Activated naive CD4-positive, alpha-beta T cell treated with Interleukin-2 at 50 U/mL for 16 hours (primary cell): ENCODE data around the gene C1orf21.

Experiments used
- DNase-seq: peaks from one replicate; pipeline ENCODE4 v3.0.0-alpha.2; 2020

Gene C1orf21

DNA sequence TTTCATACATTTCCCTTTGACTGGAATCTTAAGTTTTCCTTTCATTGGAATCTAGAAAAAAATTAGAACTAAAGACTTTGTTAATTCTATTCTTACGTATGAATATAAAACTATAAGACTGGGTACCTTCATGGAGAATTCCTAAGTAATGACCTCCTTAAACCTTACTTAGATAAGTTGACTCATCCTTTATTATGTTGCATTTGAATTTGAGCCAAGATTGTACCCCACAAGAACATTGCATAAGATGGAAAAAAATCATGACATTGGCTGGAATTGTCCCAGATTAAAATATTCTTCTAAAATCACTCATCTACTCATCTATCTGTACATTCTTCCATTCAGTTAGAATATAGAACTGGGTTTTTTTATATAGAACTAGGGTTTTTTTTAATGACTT is 137.4 kb downstream of the C1orf21 start:
- no peak for DNase-seq

DNA sequence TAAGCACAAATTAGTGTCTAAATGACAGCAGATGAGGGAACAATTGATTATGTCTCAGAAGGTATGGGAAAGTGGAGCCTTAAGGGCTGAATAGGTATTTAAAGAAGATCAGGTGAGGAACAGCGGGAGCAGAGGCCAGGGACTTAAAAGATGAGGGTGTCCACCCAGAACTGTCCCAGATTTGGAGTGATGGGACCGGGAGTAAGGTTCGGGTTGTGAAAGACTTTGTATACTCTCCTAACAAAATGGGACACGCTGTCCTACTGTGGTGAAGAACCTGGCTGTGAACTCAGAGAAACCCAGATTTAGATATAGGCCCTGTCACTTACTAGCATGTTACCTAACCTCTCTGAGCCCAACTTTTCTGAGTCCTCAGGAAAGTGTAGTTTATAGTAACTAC is 140.6 kb downstream of the C1orf21 start:
- no peak for DNase-seq

DNA sequence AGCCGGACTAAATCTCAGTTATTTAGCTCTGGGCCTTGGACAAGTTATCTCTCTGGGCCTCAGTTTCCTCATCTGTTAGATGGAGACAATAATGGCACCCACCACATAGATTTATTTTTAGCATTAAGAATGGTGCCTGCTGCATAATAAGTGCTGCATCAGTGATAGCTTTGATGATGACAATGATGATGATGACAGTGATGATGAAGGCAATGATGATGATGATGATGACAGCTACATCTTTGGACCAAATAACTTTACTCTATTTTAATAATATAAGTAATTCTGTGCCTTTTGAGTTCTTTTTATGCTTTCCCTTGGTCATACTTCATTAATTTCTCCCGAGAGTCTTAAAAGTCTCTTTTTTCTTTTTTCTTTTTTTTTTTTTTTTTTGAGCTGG is 143.4 kb downstream of the C1orf21 start:
- no peak for DNase-seq

DNA sequence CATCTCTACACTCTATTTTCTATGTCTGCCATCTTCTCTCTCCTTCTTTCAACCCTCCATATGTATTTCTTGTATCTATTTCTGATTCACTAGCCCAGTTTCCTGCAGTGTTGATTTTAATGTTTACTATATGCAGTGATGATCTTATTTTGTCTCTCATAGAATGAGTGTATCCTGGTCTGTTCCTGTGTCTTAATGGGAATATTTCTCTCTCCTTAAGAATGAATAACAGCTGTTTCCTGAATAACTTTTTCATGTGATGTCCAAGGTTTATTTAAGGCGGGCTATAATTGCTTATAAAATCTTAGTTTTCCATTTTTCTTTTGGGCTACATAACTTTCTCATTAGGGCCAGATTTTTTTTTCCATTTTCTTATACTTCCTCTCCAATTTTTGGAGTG is 144.5 kb downstream of the C1orf21 start:
- DNase-seq: no peak

DNA sequence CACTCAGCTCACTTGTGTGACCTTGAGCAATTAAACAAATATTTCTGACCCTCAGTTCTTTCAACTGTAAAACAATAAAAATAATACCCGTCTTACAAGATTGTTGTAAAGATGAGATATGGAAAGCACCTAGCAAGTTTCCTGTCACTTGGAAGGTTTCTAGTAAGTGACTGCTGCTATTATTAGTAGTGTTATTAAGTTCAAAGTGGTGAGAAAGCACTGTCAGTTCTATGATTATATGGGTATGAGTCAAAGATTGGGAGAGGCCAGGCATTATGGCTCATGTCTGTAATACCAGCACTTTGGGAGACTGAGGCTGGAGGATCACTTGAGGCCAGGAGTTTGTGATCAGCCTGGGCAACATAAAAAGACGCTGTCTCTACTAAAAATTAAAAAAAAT is 145.4 kb downstream of the C1orf21 start:
- DNase-seq: no peak

DNA sequence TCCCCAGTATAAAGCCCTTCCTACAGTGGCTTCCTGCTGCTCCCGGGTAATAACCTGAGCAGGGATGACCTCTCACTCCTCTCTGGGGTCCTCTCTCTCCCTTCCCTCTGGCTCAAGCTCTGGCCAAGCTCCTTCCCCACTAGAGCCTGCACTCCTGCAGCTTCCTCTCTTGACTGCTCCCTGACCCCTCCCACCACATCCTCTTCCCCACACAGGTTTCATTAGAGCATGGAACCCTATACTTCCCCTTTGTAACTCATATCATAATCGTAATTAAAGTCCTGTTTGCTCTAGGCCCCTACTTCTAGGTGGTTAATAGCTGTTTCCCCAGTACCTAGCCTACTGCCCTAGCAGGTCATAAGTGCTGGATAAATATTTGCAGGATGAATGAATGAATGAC is 146.2 kb downstream of the C1orf21 start:
- DNase-seq: no peak

DNA sequence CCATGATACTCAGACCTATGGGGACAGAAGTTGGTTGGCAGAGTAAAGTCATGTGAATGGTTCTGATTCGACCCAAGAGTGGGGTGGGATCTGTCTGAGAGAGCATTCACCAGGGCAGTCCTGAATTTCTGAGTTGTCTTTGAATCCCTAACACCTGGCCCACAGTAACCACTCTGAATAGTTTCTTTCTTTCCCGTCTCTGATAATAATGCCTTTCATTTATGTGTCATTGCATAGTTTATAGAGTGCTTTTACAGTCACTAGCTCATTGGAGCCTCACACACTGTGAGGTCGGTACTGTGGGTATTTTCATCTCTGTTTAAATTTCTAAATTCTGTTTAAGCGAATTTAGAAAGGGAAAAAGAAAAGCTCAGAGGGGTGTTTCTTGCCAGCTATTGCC is 147.1 kb downstream of the C1orf21 start:
- DNase-seq: no peak

DNA sequence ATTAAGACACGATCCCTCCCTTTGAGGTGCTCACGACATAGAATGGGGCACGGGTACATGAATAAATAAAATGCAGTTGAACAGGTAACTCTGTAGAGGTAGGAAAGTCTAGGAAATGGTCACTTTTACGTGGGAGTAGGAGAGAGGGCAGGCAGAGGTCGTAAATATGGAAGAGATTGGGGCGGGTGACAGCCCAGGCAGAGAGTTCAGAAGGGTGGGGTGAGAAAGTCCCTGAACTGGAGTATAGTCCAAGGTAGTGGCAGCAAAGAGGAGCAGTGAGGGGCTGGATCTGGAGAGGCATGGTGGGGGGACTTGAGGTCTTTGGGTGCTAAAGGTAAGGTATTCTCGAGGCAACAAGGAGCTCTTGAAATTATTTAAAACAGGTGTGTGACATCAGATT is 147.9 kb downstream of the C1orf21 start:
- DNase-seq: no peak

DNA sequence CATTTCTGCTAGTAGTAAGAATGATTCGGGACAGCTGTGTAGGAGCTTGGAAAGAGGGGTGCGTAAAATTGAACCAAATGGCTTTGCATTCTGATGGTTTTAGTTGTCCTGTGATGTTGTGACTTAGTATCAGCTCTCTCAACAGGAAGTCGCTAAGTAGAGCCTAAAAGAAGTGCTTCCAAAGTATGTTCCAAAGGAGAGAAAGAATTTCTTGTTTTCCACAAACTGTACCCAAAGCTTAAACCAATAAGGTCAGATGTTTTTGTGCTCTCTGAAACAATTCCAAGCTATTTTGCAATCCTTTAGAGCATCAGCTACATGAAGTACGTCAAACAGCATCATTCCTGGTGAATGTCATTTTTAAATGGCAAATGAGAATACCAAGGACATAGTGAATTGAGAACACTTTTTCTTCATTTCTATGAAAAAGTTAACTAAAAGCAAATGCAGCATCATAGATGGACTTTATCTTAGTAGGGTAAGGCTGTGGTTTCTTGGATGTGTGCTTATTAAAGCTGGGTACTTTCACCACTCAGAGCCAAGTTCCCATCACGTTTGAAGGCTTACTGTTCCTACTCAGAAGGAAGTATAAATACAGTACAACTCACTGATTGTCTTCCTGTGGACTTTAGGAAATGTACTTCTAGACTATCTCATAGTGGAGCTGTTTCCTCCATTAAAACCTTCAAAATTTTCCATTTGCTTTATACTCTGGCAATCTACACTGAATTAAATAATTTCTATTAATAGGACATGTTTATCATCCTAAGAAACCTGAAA is 148.6 kb downstream of the C1orf21 start:
- DNase-seq: no peak

DNA sequence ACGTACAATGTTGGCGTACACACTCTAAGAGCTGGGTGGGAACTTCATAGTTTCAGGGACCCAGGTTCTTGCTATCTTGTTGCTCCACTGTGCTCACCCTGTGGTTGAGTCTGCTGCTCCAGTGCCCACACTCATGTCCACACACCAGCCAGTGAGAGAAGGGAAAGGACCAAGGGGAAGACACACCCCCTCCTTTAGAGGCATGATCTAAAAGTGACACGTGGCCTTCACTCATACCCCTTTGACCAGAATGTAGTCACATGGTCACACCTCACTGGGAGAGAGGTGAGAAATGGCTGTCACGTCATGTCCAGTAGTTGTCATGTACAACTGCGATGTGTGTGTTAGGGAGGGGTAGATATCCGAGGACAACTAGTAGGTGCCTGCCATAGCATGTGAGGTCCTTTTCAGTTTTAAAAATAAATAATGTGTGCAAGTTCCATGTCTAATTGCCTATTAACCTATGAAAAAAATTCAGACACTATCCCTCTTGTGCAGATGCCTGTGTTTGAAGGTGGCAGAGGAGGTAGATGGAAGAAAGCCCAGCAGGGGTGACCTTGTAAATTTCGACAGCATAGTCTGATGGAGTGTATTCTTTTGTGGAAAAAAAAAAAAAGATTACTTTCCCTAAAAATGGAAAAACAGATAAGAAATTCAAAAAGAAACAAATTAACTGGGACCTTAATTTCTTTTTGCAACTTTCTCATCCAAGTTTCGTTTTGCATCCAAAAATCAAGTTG is 149.6 kb downstream of the C1orf21 start:
- DNase-seq: no peak

DNA sequence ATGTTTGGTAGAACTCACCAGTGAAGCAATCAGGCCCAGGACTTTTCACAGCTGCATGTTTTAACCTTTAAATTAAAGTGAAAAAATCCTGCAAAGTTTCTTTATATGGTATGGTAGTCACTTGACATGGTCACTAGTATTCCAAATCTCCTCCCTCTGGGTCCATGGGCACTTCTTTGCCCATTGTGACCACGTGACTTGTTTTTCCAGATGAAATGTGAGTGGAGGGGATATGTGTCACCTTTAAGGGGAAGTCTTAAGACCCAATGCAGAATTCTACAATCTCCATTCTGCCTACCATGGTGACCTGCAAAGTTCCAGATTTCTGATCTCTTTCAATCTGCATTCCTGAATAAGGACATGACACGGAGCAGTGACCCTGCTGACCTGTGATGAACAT is 152.8 kb downstream of the C1orf21 start:
- no peak for DNase-seq

DNA sequence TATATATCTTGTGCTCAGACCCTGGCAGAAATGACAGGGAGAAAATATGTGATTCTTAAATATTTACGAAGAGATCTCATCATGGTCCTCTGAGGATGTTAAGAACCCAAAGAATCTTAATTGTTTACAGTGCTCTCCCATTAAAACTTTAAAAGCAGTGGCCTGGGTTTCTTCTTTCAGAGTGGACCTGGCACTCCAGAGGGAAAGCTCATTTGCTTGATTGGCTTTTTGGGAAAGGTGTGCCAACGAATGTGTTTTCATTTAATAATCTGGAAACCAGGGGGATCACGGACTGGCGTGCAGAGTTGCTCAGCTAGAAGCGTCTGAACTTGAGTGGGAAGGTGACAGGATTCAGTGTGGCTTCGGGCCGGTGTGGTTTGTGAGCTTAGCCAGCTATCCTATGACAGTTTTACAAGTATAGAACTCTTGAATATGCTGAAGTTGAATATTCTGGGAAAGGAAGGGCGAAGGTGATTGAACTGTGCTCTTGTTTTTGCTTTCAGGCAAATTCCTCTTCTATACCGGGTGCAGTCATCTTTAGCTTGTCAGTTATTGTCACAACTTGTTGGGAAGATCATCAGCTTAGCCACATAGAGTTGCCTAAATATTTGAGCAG is 154.8 kb downstream of the C1orf21 start:
- DNase-seq: no peak

DNA sequence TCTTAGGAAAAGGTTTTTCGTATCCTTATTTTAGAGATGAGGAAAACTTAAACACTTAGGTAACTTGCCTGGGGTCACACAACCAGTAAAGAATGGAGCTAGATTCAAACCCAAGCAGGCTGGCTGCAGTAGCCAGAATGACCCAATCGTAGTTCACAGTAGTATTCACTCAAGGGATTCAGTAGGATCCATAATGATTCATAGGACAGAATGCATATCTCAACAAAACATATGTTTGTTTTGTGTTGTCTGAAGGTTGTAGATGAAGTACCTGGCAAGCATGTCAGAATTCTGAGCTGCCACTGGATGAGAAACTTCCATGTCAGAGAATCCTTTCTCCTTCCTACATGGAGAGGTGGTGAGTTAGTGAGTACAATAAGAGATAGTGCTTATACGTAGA is 155.5 kb downstream of the C1orf21 start:
- DNase-seq: no peak

DNA sequence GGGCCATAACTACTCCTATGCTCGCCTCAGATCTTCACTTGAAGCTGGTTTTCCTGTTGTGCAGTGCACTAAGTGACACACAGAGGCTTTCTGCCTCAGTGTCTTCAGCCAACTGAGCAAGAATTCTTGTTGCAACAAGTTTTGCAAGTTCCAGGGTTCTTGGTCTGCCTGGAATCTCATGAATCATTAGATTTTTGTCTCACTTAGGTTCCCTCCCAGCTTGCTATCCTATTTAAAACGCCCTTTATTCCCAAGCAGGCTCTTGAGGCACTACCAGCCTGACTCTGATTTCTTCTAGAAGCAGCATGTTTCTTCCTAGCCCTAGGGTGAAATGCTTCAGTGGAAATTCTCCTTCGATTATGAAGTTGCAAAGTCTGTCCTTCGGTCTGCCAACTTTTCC is 158.8 kb downstream of the C1orf21 start:
- DNase-seq: no peak

DNA sequence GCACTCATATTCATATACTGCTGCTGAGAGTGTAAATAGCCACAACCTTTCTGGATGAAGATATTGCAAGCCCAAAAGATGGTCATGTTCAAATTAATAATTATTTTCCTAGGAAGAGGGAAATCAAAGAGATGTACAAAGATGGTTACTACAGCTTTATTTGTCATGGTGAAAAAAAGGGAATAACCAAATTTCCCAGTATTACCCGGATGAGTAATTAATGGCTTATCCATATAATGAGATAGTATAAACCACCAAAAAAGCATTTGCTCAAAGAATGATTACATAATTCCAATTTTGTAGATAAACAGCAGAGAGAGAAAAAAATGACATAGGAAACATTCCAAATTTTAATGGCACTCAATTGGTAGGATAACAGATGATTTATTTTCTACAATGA is 165.6 kb downstream of the C1orf21 start:
- DNase-seq: no peak

DNA sequence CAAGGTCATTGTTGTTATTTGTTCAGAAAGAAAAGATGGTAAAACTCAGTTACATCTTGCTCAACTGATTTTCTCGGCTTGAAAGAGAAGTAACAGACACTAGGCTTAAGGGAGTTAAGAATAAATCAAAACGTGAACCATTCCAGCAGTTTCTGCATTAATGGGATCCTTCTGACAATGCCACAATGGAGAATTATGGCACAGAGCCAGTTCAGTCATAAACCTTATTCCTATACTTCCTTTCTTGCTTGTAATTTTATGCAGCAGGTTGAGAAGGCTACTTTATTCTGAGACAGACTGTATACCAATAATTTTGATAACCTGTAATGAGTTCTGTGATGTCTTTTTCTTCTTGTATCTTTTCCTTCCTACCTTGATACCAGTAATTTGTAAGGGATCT is 167.0 kb downstream of the C1orf21 start:
- no peak for DNase-seq

DNA sequence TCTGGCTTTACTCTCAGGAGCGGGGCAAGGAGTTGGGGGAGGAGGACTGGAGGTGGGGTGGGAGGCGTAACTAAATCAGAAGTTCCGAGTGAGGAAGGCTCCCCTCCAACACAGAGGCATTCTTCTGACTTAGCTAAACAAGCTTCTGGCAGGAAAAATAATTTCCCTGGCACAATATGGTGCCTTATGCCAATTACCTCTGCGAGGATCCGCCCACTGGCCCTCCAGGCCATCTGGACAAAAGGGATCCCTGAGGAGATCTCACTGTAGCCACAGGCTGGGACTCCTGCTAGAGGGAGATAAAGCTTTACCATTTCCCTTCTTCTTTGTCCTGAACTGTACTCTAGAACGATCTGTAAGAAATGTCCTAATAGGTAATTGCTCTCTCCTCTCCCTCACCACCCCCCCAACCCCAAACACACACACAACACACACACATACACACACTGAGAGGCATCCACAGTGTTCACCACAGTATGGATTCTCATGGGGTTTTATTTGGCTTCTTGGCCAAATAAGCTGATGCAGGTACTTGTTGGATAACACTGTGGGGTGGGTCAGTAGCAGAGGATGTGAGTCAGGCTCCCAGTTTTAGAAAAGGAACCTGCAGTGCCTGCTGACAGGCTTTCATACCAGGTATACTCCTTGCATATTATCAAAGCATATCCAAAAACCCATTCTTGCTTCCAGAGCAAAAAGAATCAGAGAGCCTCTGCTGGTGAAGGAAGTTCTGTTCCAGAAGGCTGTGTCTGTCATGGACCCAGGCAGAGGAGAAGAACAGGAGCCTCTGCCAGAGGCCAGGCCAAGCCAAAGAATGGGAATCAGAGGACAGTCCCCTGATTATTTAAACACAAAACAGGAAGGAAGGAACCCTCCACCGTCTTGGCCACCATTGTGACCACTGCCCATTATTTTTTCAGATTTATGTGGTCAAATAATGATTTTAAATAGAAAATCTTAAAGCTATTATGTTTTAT is 169.1 kb downstream of the C1orf21 start:
- no peak for DNase-seq

DNA sequence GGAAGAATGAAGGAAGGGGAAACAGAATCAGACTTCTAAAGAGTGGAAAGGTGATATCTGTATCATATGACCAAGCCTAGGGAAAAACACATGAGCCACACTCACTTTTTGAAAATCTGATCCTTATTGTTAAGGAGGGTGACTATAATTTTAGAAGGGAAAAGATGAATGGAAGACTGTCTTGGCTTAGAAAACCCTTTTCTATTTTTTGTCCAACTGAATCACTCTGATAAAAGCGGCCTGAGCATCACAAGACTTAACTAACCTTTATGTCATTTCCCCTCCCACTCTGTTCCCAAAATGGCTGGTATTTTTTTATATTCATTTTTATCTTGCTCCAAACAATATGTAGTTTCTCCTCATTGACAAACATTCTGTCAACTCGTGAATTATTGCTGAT is 169.8 kb downstream of the C1orf21 start:
- no peak for DNase-seq

DNA sequence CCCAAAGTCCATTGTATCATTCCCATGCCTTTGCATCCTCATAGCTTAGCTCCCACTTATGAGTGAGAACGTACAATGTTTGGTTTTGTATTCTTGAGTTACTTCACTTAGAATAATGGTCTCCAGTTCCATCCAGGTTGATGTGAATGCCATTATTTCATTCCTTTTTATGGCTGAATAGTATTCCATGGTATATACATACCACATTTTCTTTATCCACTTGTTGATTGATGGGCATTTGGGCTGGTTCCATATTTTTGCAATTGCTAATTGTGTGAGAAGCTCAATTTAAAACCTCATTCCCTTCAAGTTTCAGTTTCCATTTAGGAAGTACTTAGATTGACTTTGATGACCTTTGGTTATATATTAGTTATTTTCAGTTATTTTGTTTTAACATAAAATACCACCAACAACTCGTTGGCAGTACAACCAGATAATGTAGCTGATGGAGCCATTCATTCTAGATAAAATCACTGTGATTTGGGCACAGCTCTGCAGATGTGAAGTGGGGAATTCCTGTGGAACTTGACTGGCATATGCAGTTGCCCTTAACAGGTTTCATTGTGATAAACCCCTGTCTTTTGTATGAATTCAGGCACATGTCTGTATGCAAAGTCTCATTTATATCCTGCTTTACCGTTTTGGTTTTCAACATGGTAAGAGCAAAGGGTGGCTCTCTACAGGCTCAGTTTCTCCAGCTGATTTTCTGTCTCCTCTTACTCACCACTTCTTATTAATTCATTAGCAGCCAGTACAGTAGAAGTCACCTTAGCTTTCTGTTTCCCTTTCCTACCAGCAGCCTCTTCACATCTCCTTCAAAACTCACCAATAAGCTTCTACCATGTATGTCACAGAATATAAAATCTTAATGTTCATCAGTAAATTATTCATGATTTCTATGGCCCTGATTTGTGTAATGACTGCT is 170.9 kb downstream of the C1orf21 start:
- no peak for DNase-seq

DNA sequence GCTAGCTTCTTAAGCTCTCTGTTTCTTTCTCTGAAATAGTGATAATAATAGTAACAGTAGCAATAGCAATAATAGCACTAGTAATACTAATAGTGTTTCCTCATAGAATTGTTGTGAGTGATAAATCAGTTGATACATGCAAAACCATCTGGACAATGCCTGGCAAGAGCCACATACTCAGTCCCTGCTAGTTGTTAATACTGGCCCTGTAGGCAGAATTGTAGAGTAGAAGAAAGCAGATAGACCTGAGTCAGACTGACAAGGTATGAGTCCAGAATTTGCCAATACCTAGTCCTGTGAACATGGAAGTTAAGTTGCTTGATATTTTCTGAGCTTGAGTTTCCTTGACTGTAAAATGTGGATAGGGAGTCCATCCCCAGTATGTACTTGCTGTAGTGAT is 171.9 kb downstream of the C1orf21 start:
- no peak for DNase-seq

DNA sequence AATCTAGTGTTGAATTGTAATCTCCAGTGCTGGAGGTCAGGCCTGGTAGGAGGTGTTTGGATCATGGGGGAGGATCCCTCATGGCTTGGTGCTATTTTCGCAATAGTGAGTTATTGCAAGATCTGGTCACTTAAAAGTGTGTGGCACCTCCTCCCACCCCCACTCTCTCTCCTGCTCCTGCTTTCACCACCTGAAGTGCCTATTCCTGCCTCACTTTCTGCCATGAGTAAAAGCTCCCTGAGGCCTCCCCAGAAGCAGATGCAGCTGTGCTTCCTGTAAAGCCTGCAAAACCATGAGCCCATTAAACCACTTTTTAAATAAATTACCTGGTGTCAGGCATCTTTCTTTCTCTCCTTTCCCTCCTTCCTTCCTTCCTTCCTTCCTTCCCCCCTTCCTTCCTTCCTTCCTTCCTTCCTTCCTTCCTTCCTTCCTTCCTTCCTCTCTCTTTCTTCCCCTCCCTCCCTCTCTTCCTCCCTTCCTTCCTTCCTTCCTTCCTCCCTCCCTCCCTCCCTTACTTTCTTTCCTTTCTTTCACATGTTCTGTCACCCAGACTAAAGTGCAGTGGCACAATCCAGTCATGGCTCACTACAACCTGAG is 172.4 kb downstream of the C1orf21 start:
- no peak for DNase-seq
